Measurements from ENCODE around the gene OR1F1. TPM values are rescaled to one million over a fixed set of nuclear protein-coding genes. Genes with fewer than 3 reads are reported as not detected.
A peak's percentile ranks its signal among the peaks of the same experiment; 100 is the strongest.

Gene OR1F1
- total and polyA plus RNA-seq, 2 experiments from 2014 or later: not detected

DNA sequence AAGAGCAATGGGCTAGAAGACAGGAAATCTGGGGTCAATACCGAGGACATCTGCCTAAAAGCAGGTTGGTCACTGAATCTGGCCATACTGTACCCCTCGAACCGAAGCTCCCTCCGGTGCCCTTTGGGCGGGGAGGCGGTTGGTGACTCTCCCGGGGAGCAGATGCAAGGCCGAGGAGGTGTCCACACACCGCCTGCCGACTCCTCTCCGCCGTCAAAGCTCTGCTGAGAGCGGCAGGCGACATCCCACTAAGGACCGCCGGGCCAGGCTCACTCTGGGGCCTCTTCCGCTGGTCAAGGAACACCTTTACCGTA lies 46.5 kb downstream of the OR1F1 start:
- Histone ChIP-seq H4K20me1 (ENCODE audit: insufficient read depth) (no peaks in the 10 kb centered on the region), H3K9ac (peak overlapping the region; percentile 87), H2AFZ (peak overlapping the region; percentile 87), H3K27me3 (replicated peaks; ENCODE audit: insufficient read depth) (no peaks in the 10 kb centered on the region), H3K4me1 (ENCODE audit: insufficient read depth) (peaks cover 10% of the 10 kb centered on the region; the same call in 1 of the 2 replicates), H3K36me3 (ENCODE audit: low read depth) (peaks cover 22% of the 10 kb centered on the region), H3K9me2 (ENCODE audit: insufficient read depth) (peaks cover 6% of the 10 kb centered on the region; the same call in 1 of the 2 replicates), H3K9me3 (ENCODE audit: low read depth) (no peaks in the 10 kb centered on the region), H3K4me2 (ENCODE audit: unreplicated experiment) (peak overlapping the region; percentile 97), H3F3A (ENCODE audit: insufficient read depth) (no peaks in the 10 kb centered on the region; the same call in 1 of the 2 replicates), H3K4me3 (peak overlapping the region; percentile 97), H3K27ac (peak overlapping the region; percentile 84), H3K79me2 (ENCODE audit: insufficient read depth) (peaks cover 34% of the 10 kb centered on the region)
- in situ Hi-C loops (cut with MboI): no loop called here
- WGBS, 2 experiments (ENCODE audit: low coverage in 1 of 2, low lambda C conversion rate in 2 of 2, missing lambda C conversion rate in 2 of 2): 4 to 9% methylated on average over 10 to 18 of the region's 18 CpGs
- no peak for TF ChIP-seq EZH2 (IDR thresholded peaks at IDR 0.05; ENCODE audit: insufficient read depth, poor library complexity, severe bottlenecking)
- TF ChIP-seq EZH2phosphoT487 (IDR thresholded peaks at IDR 0.05; ENCODE audit: insufficient read depth, low read depth): no peak
- no peak for DNase-seq

GRCh38 chr16:3234857-3235561 lies 47.0 kb downstream of the OR1F1 start, which contains the start of gene ZNF200:
Gene ZNF200, minus strand, starts transcription at chr16:3235158. Its CDS starts 1,403 bp downstream, at chr16:3233755.
- 2% methylated on average over 48 to 59 of the region's 59 CpGs for WGBS, 2 experiments (ENCODE audit: low coverage in 1 of 2, low lambda C conversion rate in 2 of 2, missing lambda C conversion rate in 2 of 2)
- Histone ChIP-seq H3K4me2 (ENCODE audit: unreplicated experiment) (peak within 1 kb of the TSS; percentile 97), H3F3A (ENCODE audit: insufficient read depth) (no peaks in the 10 kb centered on the region; the same call in 1 of the 2 replicates), H3K27ac (peak within 1 kb of the TSS; percentile 84), H2AFZ (peak within 1 kb of the TSS; percentile 87), H3K27me3 (replicated peaks; ENCODE audit: insufficient read depth) (no peaks in the 10 kb centered on the region), H3K36me3 (ENCODE audit: low read depth) (peaks cover 21% of the 10 kb centered on the region), H3K4me1 (ENCODE audit: insufficient read depth) (peaks cover 10% of the 10 kb centered on the region; the same call in 1 of the 2 replicates), H3K9ac (peak within 1 kb of the TSS; percentile 87), H3K4me3 (peak within 1 kb of the TSS; percentile 97), H3K9me2 (ENCODE audit: insufficient read depth) (peaks cover 6% of the 10 kb centered on the region; the same call in 1 of the 2 replicates), H3K79me2 (ENCODE audit: insufficient read depth) (peaks cover 34% of the 10 kb centered on the region), H3K9me3 (ENCODE audit: low read depth) (no peaks in the 10 kb centered on the region), H4K20me1 (ENCODE audit: insufficient read depth) (no peaks in the 10 kb centered on the region)
- in situ Hi-C loops (cut with MboI): no loop called here
- TF ChIP-seq EZH2 (IDR thresholded peaks at IDR 0.05; ENCODE audit: insufficient read depth, poor library complexity, severe bottlenecking): no peak
- no peak for TF ChIP-seq EZH2phosphoT487 (IDR thresholded peaks at IDR 0.05; ENCODE audit: insufficient read depth, low read depth)
- peak; percentile 98 for DNase-seq

GRCh38 chr16:3235856-3236669 lies 48.1 kb downstream of the OR1F1 start:
- Histone ChIP-seq H3K27ac (no peak overlapping the region), H3K4me2 (ENCODE audit: unreplicated experiment) (no peak overlapping the region), H2AFZ (no peak overlapping the region), H3F3A (ENCODE audit: insufficient read depth) (no peaks in the 10 kb centered on the region; the same call in 1 of the 2 replicates), H3K79me2 (ENCODE audit: insufficient read depth) (peaks cover 34% of the 10 kb centered on the region), H3K9ac (no peak overlapping the region), H3K9me2 (ENCODE audit: insufficient read depth) (peaks cover 6% of the 10 kb centered on the region; the same call in 1 of the 2 replicates), H3K4me1 (ENCODE audit: insufficient read depth) (peaks cover 10% of the 10 kb centered on the region; the same call in 1 of the 2 replicates), H3K4me3 (no peak overlapping the region), H3K36me3 (ENCODE audit: low read depth) (peaks cover 10% of the 10 kb centered on the region), H3K27me3 (replicated peaks; ENCODE audit: insufficient read depth) (no peaks in the 10 kb centered on the region), H3K9me3 (ENCODE audit: low read depth) (no peaks in the 10 kb centered on the region), H4K20me1 (ENCODE audit: insufficient read depth) (no peaks in the 10 kb centered on the region)
- WGBS, 2 experiments (ENCODE audit: low coverage in 1 of 2, low lambda C conversion rate in 2 of 2, missing lambda C conversion rate in 2 of 2): 78 to 79% methylated on average over 28 to 29 of the region's 29 CpGs
- in situ Hi-C loops (cut with MboI): no loop called here
- DNase-seq: peak; percentile 49
- TF ChIP-seq EZH2 (IDR thresholded peaks at IDR 0.05; ENCODE audit: insufficient read depth, poor library complexity, severe bottlenecking) (no peak), EZH2phosphoT487 (IDR thresholded peaks at IDR 0.05; ENCODE audit: insufficient read depth, low read depth) (no peak)

GRCh38 chr16:3241761-3242160 lies 53.8 kb downstream of the OR1F1 start:
- H3K27me3 ChIP-seq (replicated peaks; ENCODE audit: insufficient read depth): no peaks in the 10 kb centered on the region
- 40% methylated on average over 5 of the region's 5 CpGs for WGBS, 2 experiments (ENCODE audit: low coverage in 1 of 2, low lambda C conversion rate in 2 of 2, missing lambda C conversion rate in 2 of 2)
- H3K36me3 ChIP-seq (ENCODE audit: low read depth): no peaks in the 10 kb centered on the region
- H3K9ac ChIP-seq: no peak overlapping the region
- no peak overlapping the region for H2AFZ ChIP-seq
- no peak overlapping the region for H3K27ac ChIP-seq
- in situ Hi-C loops (cut with MboI): no loop called here
- H3K4me1 ChIP-seq (ENCODE audit: insufficient read depth): no peaks in the 10 kb centered on the region
- no peaks in the 10 kb centered on the region for H3K9me2 ChIP-seq (ENCODE audit: insufficient read depth)
- H3F3A ChIP-seq (ENCODE audit: insufficient read depth): no peaks in the 10 kb centered on the region
- no peak for DNase-seq
- H3K4me2 ChIP-seq (ENCODE audit: unreplicated experiment): no peak overlapping the region
- H3K79me2 ChIP-seq (ENCODE audit: insufficient read depth): no peaks in the 10 kb centered on the region
- H3K4me3 ChIP-seq: no peak overlapping the region
- H4K20me1 ChIP-seq (ENCODE audit: insufficient read depth): no peaks in the 10 kb centered on the region
- H3K9me3 ChIP-seq (ENCODE audit: low read depth): no peaks in the 10 kb centered on the region
- TF ChIP-seq EZH2phosphoT487 (IDR thresholded peaks at IDR 0.05; ENCODE audit: insufficient read depth, low read depth): no peak
- TF ChIP-seq EZH2 (IDR thresholded peaks at IDR 0.05; ENCODE audit: insufficient read depth, poor library complexity, severe bottlenecking): no peak

Measured in GM23248 (cell line).